ENCODE results near the gene KCTD11.
"Not testable (repeated sequence)": the region's sequence is repeated elsewhere in the genome, so short reads cannot be mapped to it uniquely, and the experiment has no call there.

KCTD11 gene

GRCh38 chr17:7347630-7348477 lies 4.1 kb upstream of the KCTD11 start:
- no peak for DNase-seq

- DNase-seq, result no peak
Measured at GRCh38 chr17:7348478-7349242, 3.3 kb upstream of the KCTD11 start.

GRCh38 chr17:7352503-7352889 lies 534 bp downstream of the KCTD11 start:
- DNase-seq, result no peak

GRCh38 chr17:7352910-7353635 lies 1.1 kb downstream of the KCTD11 start:
- DNase-seq, result no peak

- DNase-seq, result no peak
Measured at GRCh38 chr17:7354262-7354843, 2.4 kb downstream of the KCTD11 start.

- no peak for DNase-seq
Measured at GRCh38 chr17:7355053-7355452, 3.1 kb downstream of the KCTD11 start, which contains the start of gene TMEM95. TMEM95 (plus strand) TSS chr17:7355156; CDS start chr17:7355205, 49 bp downstream.

GRCh38 chr17:7355573-7355972 lies 3.6 kb downstream of the KCTD11 start:
- DNase-seq, result no peak

GRCh38 chr17:7356072-7356549 lies 4.1 kb downstream of the KCTD11 start:
- DNase-seq, result no peak

- DNase-seq, result no peak
Measured at GRCh38 chr17:7356756-7357155, 4.8 kb downstream of the KCTD11 start.

- no peak for DNase-seq
Measured at GRCh38 chr17:7357381-7357780, 5.4 kb downstream of the KCTD11 start.

- DNase-seq, result no peak
Measured at GRCh38 chr17:7361906-7362305, 9.9 kb downstream of the KCTD11 start.

GRCh38 chr17:7363311-7363710 lies 11.3 kb downstream of the KCTD11 start:
- DNase-seq, result no peak

- DNase-seq, result not testable (repeated sequence)
Measured at GRCh38 chr17:7365963-7366362, 14.0 kb downstream of the KCTD11 start.

- no peak for DNase-seq
Measured at GRCh38 chr17:7367083-7367482, 15.1 kb downstream of the KCTD11 start.

- DNase-seq, result no peak
Measured at GRCh38 chr17:7367918-7368598, 16.1 kb downstream of the KCTD11 start.

GRCh38 chr17:7368599-7368994 lies 16.6 kb downstream of the KCTD11 start:
- not testable (repeated sequence) for DNase-seq

GRCh38 chr17:7369825-7370224 lies 17.9 kb downstream of the KCTD11 start:
- DNase-seq, result no peak

- DNase-seq, result no peak
Measured at GRCh38 chr17:7370853-7371252, 18.9 kb downstream of the KCTD11 start.

- no peak for DNase-seq
Measured at GRCh38 chr17:7374353-7374752, 22.4 kb downstream of the KCTD11 start.

GRCh38 chr17:7379134-7379533 lies 27.2 kb downstream of the KCTD11 start:
- no peak for DNase-seq

- no peak for DNase-seq
Measured at GRCh38 chr17:7380321-7380720, 28.4 kb downstream of the KCTD11 start.

Data from DMS 273 treated with DMSO at 0.1 percent for 48 hours (cell line).